Right lobe of liver (tissue), 4 donors: ENCODE results near the gene NCKAP5.

Source experiments
- POLR2A ChIP-seq: fragments of 450-650 bp; IDR thresholded peaks from one replicate; pipeline ENCODE4 v1.6.1; 2017; ENCODE audit warnings: antibody characterized with exemption, mild to moderate bottlenecking
- TF ChIP-seq, protein P1 (sequence below), 4 donors: fragments of 200-600 bp in 3 of 4; fragments of 450-650 bp in 1 of 4; IDR thresholded peaks; one replicate each; pipeline versions ENCODE4 v1.5.1 to v1.8.0; 2016 to 2022; ENCODE audit warnings: antibody characterized with exemption in 4 of 4, mild to moderate bottlenecking in 2 of 4
- donor health status: DM: no; HTN: no; CAD: no.
- donor health status: DM: no; HTN: no; CAD: no.
- donor health status: DM: no; HTN: yes; CAD: no.

DNA sequence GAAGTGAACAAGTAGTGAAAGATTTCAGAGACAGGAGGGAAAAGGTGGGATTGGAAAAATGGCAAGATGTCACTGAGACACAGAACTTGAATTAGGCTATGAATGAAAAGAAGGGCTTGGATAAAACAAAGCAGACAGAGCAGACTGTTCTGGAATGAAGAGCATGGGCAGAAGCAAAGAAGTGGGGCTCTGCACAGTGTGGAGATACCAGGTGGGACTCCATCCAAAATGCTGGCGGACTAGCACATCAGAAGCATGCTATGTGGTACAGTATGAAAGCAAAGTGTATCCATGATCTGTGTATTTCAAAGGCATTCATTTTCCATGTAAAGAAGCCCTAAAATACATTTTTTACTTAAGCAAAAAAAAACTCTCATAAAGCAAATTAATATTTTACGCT is 487.4 kb downstream of the NCKAP5 start:
- TF ChIP-seq, protein P1, sequence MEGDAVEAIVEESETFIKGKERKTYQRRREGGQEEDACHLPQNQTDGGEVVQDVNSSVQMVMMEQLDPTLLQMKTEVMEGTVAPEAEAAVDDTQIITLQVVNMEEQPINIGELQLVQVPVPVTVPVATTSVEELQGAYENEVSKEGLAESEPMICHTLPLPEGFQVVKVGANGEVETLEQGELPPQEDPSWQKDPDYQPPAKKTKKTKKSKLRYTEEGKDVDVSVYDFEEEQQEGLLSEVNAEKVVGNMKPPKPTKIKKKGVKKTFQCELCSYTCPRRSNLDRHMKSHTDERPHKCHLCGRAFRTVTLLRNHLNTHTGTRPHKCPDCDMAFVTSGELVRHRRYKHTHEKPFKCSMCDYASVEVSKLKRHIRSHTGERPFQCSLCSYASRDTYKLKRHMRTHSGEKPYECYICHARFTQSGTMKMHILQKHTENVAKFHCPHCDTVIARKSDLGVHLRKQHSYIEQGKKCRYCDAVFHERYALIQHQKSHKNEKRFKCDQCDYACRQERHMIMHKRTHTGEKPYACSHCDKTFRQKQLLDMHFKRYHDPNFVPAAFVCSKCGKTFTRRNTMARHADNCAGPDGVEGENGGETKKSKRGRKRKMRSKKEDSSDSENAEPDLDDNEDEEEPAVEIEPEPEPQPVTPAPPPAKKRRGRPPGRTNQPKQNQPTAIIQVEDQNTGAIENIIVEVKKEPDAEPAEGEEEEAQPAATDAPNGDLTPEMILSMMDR (IDR thresholded peaks at IDR 0.05), result no peak
- TF ChIP-seq POLR2A, result no peak
